Cerebellar nuclear complex (tissue), 1 donor: Measurements from ENCODE around the gene SMG6.

Experiments used
- DNase-seq, 2 experiments: peaks; one replicate each; lab custom pipeline; 2025; lab: John Stamatoyannopoulos, UW

Gene SMG6

DNA sequence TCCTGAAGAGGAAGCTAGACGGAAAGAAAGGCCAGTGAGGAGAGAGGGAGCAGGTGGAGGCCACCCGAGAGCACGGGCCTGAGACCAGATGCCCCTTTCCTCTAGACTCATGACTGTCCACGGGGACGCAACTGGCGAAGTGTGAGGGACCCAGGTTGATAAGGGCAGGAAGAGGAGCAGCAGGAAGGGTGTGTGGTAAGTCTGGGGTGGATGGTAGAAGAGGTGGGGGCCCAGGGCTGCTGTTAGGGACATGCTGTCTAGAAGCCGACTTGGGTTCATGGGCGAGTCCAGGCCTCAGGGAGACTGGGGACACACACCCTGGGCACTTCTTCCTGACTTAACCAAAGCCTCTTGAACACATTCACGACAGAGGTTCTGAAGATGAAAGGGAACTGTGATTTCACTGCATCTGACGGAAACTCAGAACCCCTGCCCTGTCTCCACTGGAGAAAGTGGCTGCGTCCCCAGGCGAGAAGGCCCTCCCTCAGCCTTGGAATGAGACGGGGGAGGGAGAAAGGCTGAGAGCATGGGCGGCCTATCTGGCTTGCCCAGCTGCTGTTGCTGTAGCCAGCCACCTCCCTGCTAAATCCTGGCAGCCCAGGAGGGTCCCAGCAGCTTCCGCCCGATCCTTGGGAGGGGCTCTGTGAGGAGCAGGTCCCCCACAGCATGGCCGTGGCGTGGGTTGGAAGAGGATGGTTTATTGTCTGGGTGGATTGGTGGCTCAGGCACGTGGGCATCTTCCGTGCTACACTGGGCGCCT, 242.7 kb downstream of the SMG6 start:
- no peak for DNase-seq

DNA sequence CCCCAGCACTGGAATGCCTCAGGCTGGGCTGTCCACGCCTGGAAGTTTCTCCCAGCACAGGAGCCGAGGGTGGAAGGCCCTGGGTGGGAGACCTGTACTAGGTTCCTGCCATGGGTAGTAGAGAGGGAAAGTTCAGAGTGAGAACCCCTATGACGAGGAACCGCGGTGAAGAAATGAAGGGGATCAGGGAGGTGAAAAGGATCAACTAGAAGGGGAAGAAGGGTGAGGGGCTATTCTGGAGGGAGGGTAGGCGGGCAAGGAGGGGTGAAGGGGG, 243.3 kb downstream of the SMG6 start:
- no peak for DNase-seq

DNA sequence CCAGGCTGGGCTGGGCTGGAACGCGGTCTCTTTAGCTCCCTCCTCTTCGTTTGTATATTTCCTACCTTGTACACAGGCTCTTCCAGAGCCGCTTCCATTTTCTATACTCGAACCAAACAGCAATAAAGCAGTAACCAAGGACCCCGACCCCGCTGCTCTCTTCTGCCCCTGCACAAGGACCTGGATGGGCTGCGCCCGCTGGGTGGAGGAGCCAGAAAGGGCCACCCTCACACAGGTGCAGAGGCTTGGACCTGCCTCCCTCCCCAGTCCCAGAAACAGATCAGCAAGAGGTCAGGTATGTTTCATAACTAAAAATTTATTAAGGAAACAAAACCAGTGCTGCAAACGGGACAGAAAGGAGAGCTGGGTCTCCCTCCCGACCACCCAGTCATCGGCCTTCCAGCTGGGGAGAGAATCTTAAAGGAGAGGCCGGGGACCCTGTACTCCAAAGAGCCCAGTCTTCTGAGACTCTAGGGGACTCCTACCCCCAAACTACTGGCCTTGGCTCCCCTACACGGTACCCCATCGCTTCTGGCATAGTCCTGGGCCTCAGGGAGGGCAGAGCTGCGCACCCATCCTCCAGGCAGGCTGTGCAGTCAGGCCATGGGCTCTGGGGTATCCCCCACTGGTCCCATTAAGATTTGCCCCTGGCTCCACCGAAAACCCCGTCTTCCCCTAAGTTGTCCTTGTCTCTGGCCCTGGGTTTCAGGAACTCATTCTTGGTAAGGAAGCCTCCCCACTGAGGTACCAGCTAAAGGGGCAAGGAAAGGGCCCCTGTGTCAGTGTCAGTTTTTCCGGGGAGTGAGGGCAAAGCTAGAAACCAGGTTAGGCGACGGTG, 243.8 kb downstream of the SMG6 start:
- DNase-seq = no peak

DNA sequence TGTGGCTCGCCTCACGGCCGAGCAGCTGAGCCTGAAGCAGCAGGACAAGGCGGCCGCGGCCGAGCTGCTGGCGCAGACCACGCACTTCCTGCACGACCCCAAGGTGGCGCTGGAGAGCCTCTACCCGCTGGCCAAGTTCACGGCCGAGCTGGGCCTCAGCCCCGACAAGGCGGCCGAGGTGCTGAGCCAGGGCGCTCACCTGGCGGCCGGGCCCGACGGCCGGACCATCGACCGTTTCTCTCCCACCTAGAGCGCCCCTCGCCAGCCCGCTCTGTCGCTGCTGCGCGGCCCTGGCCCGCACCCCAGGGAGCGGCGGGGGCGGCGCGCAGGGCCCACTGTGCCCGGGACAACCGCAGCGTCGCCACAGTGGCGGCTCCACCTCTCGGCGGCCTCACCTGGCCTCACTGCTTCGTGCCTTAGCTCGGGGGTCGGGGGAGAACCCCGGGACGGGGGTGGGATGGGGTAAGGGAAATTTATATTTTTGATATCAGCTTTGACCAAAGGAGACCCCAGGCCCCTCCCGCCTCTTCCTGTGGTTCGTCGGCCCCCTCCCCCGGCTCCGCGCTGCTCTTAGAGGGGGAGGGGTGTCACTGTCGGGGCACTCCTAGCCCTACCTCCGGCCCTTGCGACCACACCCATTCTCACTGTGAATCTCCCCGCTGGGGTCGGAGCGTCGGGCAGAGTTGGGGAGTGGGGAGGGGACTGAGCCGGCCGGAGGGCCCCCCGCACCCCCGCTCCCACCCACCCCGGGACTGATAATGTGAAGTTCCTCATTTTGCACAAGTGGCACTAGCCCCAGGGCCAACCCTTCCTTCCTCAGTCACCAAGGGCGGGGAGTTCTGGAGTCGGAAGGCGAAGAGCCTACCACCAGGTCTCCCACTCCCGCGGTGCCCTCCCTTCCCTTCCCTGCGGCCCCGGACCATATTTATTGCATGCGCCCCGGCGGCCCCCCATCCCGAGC, 244.7 kb downstream of the SMG6 start:
- DNase-seq = no peak

DNA sequence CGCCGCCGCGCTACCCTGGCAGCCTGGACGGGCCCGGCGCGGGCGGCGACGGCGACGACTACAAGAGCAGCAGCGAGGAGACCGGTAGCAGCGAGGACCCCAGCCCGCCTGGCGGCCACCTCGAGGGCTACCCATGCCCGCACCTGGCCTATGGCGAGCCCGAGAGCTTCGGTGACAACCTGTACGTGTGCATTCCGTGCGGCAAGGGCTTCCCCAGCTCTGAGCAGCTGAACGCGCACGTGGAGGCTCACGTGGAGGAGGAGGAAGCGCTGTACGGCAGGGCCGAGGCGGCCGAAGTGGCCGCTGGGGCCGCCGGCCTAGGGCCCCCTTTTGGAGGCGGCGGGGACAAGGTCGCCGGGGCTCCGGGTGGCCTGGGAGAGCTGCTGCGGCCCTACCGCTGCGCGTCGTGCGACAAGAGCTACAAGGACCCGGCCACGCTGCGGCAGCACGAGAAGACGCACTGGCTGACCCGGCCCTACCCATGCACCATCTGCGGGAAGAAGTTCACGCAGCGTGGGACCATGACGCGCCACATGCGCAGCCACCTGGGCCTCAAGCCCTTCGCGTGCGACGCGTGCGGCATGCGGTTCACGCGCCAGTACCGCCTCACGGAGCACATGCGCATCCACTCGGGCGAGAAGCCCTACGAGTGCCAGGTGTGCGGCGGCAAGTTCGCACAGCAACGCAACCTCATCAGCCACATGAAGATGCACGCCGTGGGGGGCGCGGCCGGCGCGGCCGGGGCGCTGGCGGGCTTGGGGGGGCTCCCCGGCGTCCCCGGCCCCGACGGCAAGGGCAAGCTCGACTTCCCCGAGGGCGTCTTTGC, 245.6 kb downstream of the SMG6 start:
- DNase-seq = no peak

DNA sequence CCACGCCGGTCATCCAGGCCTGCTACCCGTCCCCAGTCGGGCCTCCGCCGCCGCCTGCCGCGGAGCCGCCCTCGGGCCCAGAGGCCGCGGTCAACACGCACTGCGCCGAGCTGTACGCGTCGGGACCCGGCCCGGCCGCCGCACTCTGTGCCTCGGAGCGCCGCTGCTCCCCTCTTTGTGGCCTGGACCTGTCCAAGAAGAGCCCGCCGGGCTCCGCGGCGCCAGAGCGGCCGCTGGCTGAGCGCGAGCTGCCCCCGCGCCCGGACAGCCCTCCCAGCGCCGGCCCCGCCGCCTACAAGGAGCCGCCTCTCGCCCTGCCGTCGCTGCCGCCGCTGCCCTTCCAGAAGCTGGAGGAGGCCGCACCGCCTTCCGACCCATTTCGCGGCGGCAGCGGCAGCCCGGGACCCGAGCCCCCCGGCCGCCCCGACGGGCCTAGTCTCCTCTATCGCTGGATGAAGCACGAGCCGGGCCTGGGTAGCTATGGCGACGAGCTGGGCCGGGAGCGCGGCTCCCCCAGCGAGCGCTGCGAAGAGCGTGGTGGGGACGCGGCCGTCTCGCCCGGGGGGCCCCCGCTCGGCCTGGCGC, 246.3 kb downstream of the SMG6 start:
- no peak for DNase-seq

DNA sequence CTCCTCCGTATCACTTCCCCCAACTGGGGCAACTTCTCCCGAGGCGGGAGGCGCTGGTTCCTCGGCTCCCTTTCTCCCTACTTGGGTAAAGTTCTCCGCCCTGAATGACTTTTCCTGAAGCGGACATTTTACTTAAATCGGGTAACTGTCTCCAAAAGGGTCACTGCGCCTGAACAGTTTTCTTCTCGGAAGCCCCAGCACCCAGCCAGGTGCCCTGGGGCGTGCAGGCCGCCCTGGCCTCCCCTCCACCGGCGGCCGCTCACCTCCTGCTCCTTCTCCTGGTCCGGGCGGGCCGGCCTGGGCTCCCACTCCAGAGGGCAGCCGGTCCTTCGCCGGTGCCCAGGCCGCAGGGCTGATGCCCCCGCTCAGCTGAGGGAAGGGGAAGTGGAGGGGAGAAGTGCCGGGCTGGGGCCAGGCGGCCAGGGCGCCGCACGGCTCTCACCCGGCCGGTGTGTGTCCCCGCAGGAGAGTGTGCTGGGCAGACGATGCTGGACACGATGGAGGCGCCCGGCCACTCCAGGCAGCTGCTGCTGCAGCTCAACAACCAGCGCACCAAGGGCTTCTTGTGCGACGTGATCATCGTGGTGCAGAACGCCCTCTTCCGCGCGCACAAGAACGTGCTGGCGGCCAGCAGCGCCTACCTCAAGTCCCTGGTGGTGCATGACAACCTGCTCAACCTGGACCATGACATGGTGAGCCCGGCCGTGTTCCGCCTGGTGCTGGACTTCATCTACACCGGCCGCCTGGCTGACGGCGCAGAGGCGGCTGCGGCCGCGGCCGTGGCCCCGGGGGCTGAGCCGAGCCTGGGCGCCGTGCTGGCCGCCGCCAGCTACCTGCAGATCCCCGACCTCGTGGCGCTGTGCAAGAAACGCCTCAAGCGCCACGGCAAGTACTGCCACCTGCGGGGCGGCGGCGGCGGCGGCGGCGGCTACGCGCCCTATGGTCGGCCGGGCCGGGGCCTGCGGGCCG, 247.1 kb downstream of the SMG6 start:
- DNase-seq = no peak

DNA sequence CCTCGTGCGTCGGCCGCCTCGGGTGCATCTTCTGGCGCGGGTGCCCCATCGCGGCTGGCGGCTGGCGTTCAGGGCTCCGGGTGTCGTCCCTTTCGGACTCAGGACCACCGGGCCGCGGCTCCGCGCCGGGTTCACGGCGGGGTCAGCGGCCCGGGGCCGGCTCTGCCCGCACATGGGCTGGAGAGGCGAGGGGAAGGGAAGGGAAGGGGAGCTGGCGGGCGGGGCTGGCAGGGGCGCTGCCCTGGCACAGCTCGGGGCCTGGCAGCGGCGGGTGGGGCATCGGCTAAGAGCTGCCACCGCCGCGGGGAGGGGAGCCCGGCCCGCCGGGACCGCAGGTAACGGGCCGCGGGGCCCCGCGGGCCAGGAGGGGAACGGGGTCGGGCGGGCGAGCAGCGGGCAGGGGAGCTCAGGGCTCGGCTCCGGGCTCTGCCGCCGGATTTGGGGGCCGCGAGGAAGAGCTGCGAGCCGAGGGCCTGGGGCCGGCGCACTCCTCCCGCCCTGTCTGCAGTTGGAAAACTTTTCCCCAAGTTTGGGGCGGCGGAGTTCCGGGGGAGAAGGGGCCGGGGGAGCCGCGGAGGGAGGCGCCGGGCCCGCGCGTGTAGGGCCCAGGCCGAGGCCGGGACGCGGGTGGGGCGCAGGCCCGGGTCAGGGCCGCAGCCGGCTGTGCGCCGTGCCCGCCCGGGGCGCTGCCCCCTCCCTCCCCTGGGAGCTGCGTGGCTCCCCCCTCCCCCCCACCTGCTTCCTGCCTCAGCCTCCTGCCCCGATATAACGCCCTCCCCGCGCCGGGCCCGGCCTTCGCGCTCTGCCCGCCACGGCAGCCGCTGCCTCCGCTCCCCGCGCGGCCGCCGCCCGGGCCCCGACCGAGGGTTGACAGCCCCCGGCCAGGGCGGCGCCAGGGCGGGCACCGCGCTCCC, 248.0 kb downstream of the SMG6 start:
- no peak for DNase-seq

DNA sequence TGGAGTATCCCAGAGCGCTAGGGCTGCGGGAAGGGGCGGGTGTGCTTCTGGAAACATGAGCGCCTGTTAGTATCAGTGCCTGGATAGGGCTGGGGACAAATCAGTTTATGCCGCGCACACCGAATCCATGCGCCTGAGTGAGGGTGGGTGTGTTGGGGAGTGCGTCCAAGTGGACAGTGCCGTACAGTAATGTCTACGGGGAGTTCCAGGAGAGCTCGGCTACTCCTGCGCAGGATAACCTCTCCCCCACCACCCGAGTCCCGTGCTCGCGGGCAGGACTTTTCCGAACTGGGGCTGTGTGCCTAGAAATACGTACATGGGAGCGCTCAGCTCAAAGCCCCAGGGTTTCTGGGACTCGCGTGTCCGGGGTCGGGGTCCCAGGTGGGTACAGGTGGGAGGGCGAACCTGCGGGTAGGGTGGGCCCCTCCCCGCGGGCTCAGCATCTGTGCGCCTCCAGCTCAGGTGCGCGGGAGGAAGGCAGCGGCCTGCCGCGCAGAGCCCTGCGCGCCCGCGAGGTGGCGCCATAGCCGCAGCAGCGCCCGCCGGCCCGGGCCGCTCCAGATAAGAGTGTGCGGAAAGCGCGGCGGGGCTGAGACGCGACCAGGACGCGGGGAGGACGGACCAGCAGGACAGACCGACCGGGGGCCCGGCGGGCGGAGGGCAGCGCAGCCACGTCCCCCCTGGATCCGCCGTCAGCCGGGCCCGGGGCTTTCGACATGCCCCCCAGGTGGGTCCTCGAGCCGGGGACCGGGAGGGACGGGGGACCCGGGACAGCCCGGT, 248.9 kb downstream of the SMG6 start, which contains the start of gene HIC1:
Gene HIC1 (plus strand): TSS at position 592 of the 780 bp plus-strand sequence. CDS start 1,588 bp downstream, outside the sequence.
- DNase-seq = no peak

DNA sequence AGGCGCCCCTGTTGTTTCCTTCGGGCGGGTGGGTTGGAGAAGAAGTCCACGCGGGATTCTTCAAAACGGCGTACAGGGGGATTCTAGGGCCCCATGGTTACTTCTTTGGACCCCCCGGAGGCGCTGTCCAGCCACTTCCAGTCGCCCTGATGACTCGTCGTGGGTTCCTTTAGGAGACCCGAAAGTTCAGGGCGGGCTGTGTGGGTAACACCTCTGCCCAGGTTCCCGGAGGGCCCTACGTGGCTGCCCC, 249.4 kb downstream of the SMG6 start:
- no peak for DNase-seq

DNA sequence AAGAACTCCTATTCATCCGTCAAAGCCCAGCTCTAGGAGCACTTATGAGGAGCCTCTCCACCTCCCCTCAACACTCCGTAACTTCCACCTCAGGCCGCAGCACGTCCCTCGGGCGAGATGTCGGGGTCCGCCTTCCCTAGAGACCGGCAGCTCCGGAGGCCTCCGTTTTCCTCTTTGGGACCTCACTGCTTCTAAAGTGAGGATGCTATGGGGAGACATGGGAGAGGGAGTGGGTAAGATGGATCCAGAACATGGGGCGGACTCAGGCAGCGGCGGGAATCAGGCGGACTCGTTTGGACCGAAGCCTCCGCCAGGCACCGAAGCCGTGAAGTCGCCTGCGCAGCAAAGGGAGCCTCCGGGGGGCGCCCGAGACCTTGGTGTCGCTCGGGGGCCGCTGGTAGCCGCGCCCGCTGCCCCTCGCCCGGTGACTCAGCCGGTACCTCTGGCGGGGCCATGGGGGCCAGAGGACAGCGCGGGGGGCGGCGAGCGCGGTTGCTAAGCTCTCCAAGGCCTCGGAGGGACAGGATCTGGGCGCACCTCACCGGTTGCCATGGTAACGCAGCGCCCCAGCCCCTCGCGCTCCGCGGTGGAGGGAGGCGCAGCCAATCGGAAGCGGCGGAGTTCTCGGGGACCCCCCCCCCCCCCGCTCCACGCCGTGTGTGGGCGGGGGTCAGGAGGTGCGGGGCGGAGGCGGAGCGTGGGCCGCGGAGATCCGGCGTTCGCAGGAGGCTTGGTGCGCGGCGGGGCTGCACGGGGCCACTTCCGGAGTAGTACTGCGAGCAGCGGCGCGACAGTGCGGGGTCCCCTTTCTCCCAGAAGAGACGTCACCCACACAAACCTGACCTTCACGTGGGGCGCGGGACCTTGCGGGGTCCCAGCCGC, 250.0 kb downstream of the SMG6 start:
- DNase-seq = no peak

DNA sequence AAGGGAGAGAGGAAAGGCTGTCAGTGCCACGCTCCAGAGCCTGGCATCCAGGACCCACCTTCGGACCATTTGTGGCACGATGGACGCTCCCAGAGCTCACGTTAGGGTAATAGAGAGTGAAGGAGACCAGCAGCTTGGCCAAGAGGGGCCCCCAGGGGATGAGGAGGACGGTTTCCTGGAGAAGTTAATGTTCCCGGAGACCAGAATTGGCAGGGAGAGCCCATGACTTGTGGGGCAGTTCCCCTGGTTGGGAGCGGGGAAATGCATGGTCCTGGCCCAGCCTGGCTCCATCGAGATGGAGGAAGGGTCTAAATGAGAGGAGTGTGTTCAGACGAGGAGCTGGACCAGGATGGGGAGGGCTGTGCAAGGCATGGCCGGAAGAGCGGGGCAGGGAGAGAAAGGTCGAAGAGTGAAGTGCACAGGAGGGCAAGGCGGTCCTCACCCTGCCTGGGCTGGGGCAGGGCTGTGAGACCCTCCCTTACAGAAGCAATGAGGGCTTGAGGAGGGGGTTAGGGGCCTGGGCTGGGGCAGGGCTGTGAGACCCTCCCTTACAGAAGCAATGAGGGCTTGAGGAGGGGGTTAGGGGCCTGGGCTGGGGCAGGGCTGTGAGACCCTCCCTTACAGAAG, 251.5 kb downstream of the SMG6 start:
- no peak for DNase-seq

DNA sequence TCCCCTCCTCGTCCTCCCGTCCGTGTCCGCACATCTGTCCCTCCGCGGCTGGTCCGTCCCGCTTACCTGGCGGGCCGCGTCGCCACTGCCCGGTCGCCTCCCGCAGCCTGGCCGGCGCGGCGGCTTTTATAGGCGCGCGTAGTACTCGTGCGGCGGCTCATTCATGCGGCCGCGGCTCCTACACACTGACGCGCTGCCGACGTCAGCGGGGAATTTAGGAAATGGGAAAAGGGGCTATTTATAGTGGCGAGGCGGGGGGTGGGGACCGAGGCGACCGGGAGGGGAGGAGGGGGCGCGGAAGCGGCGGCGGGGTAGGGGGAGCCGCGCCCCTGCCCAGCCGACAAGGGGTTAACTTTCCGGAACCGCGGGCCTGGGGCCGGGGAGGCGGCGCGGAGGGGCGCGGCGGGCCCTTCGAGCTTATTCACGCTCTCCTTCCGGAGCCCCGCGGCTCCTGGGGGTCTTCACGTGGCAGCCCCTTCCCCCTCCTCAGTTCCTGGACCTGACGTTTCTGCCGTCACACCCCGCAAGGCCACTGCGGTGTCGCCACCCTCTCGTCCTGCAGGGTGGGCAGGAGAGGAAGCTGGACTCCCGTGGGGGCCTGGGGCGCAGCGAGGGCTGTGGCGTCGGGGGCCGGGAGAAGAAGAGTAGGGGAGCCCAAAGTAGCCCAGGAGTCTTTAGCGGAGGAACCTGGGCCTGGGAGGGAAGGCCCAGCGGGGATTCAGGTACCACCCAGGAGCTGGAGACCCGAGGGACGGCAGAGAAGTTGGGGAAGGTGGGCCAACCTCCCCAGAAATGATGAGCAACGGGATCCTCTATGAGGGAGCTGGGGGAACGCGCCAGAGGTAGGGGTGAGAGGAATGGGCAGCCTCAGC, 252.3 kb downstream of the SMG6 start:
- no peak for DNase-seq

DNA sequence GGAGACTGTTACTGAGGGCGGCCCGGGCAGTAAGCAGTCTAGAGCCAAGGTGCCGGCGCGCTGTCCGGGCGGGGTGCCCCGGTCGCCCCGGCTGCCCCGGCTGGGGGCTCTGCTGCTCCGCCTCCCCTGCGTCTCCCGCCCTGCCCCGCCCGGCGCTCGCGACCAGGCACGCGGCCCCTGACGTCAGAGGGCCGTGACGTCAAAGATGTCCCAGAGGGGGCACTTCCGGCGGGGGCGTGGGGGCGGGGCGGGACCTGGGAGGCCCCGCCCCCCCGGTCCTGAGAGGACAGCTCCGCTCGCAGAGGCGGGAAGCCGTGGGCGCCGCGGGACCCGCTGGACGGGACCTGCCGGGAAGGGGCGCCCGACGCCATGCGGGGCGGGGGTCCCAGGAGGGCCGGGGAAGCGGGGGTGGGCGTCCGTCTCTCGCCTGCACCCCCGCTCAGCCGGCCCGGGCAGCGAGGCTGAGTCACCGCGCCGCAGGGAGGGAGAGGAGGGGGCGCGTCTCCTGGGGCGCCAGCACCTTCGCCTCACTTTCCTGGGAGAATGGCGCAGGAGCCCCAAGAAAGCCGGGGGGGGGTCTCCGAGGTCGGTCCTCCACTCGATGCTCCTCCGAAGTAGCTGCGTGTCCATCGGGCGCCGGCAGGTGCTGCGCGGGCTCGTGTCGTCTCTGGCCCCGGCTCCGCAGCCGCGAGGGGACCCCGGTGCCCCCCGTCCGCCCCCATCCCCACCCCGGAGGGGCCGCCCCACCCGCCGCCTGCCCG, 253.1 kb downstream of the SMG6 start:
- no peak for DNase-seq
